Bone marrow (tissue), 2 donors: ENCODE results near the gene SBNO2.

Source experiments
- DNase-seq, 2 donors: peaks; one replicate each; lab custom pipeline; 2025; lab: John Stamatoyannopoulos, UW

SBNO2 gene

DNA sequence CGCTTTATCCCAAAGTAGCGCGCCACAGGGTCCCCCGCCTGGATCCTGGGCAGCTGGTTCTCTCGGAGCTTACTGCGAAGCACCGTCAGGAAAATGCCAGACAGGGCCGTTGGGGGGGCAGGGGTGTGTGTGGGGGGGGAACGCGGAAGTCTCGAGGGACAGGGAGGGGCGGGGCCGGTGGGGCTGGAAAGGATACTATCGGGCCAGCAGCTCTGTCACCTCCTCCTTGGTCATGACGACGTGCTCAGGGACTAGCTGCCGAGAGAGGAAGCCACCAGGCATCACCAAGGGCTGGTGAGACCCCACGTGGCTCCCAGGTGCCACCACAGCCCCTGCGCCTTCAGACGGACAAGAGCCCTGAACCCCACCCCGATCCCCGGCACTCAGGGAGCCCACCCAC is 84.2 kb downstream of the SBNO2 start:
- DNase-seq, result no peak

DNA sequence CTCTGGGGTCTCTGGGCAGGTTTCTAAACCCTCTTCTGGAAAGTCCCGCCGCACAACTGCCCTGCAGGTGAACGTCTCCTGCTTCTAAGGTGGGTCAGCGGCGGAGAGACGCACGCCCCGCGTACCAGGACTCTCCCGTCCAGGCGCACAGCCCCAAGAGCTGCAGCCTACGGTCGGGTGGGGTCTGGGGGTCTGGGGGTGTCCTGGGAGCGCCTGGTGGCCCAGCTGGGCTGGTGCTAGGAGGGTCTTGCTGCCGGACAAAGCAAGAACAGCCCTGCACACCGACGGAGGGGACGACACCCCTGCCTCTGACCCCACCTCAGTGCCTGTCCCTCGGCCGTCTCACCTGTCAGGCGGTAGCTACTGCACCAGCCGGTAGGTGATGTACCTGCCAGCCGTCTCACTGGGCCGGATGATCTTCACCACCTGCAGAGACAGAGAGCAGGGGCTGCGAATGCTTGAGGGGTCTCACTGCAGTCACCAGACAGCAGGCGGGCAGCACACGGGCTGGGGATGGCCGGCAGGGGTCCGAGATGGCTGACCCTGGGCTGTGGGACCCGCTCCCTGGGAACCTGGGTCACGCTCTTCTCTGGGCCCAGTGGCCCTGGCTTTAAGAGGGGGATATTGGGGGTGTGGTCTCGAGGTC is 84.8 kb downstream of the SBNO2 start:
- DNase-seq, result no peak

DNA sequence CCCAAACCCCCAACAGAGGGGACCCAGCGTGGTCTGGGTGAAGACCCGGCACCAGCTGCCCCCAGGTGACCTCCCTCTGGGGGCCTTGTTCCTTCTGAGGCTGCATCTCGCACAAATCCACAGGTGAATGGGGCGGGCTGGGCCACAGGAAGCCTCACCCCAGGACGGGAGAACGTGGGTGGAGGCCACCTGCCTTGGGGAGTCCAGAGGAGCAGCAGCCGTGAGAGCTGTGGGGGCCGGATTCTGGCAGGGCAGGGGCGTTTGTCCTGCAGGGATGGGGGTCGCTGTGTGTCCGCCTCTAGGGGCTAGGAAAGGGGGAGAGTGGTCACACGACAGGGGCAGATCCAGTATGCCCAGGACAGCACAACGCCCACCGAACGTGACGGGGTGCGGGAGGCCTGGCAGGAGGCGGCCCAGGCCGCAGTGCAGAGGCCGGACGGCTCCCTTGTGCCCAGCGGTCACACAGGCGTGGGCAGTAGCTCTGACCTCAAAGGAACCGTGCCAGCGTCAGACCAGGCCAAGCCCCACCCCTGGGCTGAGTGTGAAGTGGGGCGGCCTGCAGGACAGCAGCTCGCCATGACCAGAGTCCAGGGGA is 85.6 kb downstream of the SBNO2 start:
- no peak for DNase-seq

DNA sequence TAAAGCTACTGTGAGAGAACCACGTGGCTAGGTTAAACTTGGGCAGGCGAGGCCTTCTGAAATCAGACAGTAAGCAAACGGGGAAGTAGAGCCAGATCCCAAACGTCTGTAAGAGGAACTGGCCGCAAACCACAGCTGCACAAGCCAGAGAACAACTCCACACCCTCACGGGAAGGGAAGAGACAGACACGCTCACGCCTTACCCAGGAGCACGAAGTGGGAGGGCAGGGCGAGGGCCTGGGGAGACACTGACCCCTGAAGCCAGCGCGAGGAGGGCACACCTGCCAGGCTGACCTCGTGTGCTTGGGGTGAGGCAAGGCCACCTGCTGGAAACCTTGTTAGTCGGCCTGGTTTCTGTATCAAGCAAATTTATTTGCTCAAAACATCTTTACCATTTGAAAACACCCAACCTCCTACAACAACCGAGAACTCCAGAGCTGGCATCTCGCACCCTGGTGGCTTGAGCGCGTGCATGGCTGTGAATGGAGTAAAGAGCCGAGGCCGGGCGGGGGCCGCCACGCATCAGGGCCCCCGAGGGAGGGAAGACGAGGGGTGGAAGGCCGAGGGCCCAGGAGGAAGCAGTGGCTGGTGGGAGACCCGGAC is 86.2 kb downstream of the SBNO2 start:
- DNase-seq, result peak; percentile 54 to 82

DNA sequence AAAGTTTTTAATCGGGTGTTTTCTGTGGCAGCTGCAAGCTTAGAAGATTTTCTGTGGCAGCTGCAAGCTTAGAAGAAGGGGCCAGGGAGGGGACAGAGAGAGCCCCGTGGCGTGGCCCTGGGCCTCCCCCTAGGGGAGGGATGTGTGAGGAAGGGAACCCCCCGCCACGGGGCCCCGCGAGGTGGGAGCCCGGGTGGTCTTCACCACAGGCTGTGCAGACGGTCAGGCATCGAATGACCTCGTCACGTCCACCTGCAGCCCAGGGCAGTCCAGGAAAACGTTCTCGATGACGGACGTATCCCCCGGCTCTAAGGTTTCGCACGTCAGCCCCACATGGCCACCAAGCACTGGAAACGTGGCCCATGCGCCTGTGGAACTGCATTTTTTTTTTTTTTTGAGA is 87.5 kb downstream of the SBNO2 start:
- no peak for DNase-seq

DNA sequence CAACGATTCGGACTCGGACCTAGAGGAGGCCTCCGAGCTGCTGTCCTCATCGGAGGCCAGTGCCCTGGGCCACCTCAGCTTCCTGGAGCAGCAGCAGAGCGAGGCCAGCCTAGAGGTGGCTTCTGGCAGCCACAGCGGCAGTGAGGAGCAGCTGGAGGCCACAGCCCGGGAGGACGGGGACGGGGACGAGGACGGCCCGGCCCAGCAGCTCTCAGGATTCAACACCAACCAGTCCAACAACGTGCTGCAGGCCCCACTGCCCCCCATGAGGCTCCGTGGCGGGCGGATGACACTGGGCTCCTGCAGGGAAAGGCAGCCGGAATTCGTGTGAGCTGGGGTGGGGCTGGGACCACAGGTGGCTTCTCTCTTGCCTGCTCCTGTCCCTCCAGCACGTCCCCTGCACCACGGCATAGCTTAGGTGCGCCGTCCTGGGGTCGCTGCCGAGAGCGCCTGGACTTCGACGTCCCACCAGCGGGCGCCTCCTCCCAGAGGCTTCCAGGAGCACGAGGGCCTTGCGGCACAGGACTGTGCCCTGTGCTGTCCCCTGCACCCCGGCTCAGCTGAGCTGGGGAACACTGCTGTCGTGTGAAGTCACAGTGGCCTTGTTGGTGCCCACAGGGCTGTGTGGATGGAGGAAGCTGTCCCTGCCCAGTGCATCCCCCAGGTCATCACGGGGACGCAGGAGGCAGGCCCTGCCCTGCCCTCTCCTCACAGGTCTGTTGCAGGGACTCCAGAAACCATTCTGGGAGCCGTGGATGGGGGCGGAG is 88.2 kb downstream of the SBNO2 start:
- DNase-seq, result no peak

DNA sequence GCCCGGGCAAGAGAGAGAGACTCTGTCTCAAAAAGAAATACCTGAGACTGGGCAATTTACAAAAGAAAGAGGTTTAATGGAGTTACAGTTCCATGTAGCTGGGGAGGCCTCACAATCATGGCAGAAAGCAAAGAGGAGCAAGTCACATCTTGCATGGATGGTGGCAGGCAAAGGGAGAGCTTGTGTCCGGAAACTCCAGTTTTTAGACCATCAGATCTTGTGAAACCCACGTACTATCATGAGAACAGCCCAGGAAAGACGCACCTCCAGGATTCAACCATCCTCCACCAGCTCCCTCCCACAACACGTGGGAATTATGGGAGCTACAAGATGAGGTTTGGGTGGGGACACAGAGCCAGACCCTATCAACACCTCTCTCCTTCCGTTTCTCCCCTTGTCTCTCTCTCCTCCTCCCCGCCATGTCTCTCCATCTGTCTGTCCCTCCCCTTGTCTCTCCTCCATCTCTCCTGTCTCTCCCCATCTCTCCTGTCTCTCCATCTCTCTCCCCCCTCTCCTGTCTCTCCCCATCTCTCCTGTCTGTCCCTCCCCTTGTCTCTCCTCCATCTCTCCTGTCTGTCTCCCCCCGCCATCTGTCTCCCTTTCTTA is 88.9 kb downstream of the SBNO2 start:
- DNase-seq, result no peak

DNA sequence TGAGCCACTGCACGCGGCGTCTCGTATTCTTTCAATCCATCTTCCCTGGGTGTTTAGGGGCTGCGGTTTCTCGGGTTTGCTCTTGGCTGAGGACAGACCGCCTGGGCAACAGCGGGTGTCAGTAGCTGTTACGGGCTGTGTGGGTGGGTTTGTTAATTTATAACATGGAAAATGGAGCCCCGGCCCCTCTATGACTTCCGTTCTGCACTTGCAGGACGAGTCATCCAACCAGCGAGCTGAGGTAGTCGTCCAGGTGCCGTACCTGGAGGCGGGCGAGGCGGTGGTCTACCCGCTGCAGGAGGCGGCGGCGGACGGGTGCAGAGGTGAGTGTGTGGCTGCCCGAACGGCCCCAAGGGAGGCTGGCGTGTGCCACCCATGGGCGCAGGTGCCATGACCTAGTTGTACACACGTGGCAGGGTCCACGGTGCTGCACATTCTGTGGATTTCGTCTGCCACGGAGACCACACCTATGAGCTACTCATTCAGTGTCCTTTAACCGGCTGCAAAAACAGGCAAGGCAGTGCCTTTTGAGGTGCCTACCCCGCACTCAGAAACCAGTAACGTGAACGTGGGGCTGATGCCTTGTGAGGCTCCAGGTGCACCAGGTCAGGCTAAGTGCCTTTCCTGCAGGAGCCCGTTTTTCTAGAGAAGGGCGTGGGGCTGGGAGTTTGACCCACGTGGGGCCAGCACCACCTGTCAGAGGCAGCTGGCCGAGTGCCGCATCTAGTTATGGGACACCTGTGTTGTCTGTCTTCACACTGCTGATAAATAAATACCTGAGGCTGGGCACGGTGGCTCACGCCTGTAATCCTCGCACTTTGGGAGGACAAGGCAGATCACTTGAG is 89.8 kb downstream of the SBNO2 start:
- no peak for DNase-seq

DNA sequence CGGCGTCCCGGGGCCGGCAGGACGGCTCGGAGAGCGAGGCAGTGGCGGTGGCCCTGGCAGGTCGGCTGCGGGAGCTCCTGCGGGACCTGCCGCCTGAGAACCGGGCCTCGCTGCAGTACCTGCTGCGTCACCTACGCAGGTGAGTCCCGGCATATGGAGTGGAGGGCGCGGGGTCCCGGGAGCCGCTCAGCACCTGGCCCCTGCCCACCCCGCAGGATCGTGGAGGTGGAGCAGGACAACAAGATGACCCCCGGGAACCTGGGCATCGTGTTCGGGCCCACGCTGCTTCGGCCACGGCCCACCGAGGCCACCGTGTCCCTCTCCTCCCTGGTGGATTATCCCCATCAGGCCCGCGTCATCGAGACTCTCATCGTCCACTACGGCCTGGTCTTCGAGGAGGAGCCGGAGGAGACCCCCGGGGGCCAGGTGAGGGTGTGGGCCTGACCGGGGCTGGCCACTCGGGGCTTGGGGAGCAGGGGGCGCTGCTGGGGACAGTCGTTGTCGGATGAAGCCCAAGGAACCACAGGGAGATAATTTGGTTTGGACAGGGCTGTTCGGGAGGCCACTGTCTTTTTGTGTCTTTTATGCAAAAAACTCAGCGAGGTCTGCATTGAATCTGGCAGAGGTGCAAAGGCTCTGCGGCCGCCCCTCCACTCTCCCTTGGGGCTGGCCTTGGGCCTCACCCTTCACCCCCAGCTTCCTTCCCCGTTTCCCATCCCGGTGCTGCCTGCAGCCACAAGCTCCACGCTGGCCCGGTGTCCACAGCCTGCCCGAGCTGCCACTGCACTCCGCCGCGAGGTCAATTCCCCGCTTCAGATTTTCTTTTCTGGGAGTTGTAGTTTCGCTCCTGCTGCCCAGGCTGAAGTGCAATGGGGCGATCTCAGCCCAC is 90.9 kb downstream of the SBNO2 start:
- DNase-seq, result no peak

DNA sequence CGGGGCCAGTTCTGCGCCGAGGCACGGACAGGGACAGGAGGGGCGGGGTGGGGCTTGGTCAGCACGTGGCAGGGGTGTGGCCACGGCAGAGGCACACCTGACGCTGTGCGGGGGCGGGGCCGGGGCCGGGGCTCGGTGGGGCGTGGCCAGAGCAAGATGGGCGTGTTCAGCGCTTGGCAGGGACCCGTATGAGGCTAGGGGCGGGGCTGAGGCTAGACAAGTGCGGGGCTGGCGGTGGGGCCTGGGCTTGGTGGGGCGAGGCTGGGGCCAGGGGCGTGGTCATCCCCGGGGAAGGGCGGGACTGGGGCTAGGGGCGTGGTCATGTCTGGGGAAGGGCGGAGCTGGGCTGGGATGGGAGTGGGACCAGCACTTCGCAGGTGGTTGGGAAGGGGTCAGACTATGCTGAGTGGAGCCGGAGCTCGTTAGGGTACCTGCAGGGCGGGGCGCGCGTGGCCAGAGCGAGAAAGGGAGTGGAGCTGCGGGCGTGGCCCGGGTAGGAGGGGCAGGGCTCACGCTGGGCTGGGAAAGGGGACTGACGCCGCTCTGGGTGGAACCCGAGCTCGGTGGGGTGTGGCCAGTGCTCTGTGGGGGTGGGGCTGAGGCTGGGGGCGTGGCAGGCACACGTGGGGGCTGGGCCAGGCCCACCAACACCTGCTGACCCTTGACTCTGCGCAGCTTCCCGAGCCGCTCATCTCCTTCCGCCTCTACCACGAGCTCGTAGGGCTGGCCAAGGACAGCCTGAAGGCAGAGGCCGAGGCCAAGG is 91.7 kb downstream of the SBNO2 start:
- DNase-seq, result no peak

DNA sequence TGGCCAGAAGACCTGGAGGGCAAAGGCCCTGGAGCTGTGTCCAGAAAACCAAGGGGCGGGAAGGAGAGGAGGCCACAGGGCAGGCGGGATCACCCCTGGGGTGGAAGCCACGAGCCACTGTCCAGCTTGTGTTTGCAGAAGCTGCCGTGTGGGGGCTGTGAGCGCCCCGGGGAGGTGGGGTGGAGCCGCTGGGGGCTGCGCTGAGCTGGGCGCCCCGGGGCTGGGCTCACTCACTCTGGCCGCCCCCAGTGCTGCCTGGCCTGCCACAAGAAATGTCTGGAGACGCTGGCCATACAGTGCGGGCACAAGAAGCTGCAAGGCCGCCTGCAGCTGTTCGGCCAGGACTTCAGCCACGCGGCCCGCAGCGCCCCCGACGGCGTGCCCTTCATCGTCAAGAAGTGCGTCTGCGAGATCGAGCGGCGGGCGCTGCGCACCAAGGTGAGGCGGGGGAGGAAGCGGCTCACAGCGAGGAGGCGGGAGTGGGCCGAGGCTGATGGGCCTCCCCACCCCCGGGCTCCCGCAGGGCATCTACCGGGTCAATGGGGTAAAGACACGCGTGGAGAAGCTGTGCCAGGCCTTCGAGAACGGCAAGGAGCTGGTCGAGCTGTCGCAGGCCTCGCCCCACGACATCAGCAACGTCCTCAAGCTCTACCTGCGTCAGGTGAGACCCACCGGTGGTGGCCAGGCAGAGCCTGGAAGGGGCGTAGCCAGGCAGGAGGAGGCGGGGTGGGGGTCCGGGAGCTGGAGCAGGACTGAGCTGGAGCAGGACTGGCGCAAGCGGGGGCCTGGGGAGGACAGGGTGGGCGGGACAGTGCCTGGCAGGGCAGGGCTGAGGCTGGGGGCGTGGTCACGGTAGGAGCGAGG is 92.5 kb downstream of the SBNO2 start:
- no peak for DNase-seq

DNA sequence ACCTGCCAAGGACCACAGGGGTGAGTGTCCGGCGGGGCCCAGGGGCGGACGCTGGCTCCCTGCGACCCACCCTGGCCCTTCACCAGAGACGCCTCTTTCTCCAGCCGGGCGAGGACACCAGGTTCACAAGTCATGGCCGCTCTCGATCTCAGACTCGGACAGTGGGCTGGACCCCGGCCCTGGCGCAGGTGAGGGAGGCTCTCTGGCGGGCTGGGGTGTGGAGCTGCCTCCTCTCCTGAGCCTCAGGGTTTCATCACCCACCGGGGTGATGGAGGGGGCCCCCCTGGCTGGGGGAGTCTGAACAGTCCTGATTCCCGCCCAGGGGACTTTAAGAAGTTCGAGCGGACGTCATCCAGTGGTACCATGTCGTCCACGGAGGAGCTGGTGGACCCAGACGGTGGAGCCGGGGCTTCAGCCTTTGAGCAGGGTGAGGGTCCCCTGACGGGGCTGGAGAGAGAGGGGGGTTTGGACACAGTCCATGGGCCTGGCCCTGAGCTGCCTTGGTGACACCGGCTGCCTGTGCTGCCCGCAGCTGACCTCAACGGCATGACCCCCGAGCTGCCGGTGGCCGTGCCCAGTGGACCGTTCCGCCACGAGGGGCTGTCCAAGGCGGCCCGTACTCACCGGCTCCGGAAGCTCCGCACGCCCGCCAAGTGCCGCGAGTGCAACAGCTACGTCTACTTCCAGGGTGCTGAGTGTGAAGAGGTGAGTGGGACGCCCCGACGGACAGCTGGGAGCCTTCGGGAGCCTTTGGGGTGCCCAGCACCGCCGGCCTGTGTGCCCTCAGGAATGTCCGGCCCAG is 93.5 kb downstream of the SBNO2 start:
- no peak for DNase-seq

DNA sequence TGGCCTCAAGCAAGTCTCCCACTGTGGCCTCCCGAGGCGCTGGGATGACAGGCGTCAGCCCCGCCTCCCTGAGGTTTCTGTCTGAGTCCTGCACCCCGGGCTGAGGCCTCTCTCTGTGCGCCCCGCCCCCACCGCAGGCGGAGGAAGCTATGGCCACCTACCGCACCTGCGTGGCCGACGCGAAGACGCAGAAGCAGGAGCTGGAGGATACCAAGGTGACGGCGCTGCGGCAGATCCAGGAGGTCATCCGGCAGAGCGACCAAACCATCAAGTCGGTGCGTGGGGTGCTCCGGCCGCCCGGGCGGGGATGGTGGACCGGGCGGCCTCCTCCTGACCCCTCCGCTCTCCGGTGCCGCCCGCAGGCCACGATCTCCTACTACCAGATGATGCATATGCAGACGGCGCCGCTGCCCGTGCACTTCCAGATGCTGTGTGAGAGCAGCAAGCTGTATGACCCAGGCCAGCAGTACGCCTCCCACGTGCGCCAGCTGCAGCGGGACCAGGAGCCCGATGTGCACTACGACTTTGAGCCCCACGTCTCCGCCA is 94.4 kb downstream of the SBNO2 start:
- no peak for DNase-seq

DNA sequence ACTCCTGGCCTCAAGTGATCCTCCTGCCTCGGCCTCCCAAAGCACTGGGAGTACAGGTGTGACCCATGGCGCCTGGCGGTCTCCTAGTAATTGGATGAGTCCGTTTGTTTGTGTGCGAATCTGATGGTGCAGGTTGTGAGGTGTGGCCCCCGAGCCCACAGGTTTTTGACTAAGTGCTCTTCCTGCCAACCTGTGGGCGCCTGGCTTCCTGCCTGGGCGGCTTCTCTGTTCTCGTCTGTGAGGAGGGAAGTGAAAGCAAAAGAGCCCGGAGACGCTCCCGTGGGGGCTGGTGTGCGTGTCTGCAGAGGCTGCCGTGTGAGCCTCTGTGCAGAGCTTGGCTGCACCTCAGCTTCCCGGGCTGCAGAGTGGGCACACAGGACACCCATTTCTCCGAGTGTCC is 97.1 kb downstream of the SBNO2 start:
- peak; percentile 42 to 85 for DNase-seq

DNA sequence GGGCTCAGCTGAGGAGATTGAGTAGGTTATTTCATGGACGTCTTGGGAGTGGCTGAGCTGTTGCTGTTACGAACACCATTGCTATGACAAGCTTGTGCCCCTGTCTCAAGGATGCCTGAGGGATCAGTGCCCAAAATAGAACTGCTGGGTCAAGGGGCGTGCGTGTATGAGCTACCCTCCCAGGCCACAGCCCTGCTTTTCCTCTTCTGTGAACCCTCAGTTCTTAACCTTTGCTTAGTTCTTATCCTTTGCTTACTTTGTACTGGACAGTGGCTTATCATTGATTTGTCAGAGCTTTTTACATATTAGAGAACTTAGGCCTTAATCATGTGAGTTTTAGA is 98.1 kb downstream of the SBNO2 start:
- no peak for DNase-seq

DNA sequence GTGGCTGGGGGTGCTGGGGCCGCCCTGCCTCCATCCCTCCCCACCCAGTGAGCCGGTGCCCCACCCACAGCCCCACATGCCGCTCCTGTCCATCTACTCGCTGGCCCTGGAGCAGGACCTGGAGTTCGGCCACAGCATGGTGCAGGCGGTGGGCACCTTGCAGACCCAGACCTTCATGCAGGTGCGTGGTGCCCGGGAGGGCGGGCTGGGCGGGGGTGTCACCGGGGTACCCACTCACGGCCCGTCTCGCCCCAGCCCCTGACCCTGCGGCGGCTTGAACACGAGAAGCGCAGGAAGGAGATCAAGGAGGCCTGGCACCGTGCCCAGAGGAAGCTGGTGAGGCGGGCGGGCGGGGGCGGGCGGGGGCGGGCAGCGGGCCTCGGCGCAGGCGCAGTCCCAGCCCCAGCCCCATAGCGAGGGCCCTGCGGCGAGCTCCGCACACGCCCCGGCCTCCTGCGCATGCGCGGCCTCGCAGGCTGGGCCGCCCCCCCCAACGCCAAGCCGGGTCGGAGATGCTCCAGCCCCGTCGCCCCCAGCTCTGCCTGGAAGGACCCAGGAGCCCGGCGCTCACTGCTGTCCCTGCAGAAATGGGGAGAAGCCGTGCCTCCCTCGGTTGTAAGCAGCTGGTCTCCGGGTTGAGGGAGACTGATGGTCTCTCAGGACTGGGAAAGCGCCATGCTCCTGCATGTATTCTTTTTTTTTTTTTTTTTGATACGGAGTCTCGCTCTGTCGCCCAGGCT is 99.4 kb downstream of the SBNO2 start:
- DNase-seq, result peak; percentile 77 to 87

DNA sequence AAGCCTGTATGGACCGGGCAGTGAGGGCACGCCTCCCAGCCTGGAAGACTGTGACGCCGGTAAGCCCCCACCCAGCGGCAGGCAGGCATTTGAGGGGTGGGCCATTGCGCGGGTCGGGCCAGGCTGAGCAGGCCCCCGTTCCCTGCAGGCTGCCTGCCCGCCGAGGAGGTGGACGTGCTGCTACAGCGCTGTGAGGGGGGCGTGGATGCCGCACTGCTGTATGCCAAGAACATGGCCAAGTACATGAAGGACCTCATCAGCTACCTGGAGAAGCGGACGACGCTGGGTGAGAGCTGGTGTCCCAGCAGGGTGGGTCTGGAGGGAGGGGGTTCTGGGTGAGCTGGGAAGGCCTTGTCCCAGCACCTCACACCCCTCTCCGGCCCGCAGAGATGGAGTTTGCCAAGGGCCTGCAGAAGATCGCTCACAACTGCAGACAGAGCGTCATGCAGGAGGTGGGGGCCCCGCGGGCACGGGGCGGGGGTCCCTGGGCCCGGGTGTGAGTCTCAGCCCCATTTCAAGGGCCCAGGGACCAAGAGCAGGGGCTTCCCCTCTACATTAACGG is 100.0 kb downstream of the SBNO2 start:
- no peak for DNase-seq
